WTC11 (cell line): Measurements from ENCODE around the gene TRAPPC3L.

Experiments used
- E2F1 ChIP-seq: sonication (generic); formaldehyde crosslinking; IDR thresholded peaks from 2 replicates; pipeline ENCODE4 v1.8.0; 2022; ENCODE audit warnings: mild to moderate bottlenecking, missing genetic modification reagents
- EMX1 ChIP-seq: fragments of 250-450 bp; sonication (Bioruptor Pico); IDR thresholded peaks from 2 replicates; pipeline ENCODE4 v1.8.0; 2021; ENCODE audit warnings: mild to moderate bottlenecking
- HMGXB4 ChIP-seq: sonication (generic); formaldehyde crosslinking; IDR thresholded peaks from 2 replicates; pipeline ENCODE4 v1.8.1; 2023; ENCODE audit warnings: mild to moderate bottlenecking, moderate library complexity, missing genetic modification reagents
- MXD4 ChIP-seq: fragments of 250-450 bp; sonication (Bioruptor Pico); IDR thresholded peaks from 2 replicates; pipeline ENCODE4 v1.8.0; 2021; ENCODE audit warnings: mild to moderate bottlenecking, moderate library complexity, borderline replicate concordance
- RELA ChIP-seq: sonication (generic); formaldehyde crosslinking; IDR thresholded peaks from 2 replicates; pipeline ENCODE4 v1.8.1; 2022; ENCODE audit warnings: missing genetic modification reagents, mild to moderate bottlenecking, borderline replicate concordance
- ZNF423 ChIP-seq: fragments of 250-450 bp; sonication (Bioruptor Pico); IDR thresholded peaks from 2 replicates; pipeline ENCODE4 v2.1.2; 2022; ENCODE audit warnings: mild to moderate bottlenecking, moderate library complexity
- TF ChIP-seq, protein P1 (sequence below): fragments of 200-600 bp; IDR thresholded peaks from 2 replicates; pipeline ENCODE4 v1.8.0; 2022; ENCODE audit warnings: antibody characterized with exemption
- TF ChIP-seq, protein P2 (sequence below): sonication (generic); formaldehyde crosslinking; IDR thresholded peaks from 2 replicates; pipeline ENCODE4 v1.8.0; 2022; ENCODE audit warnings: mild to moderate bottlenecking, missing genetic modification reagents

GRCh38 chr6:116485559-116486184 is 59.8 kb downstream of the TRAPPC3L start:
- no peak for TF ChIP-seq EMX1 (CRISPR knock-in tag)
- TF ChIP-seq, protein P1, sequence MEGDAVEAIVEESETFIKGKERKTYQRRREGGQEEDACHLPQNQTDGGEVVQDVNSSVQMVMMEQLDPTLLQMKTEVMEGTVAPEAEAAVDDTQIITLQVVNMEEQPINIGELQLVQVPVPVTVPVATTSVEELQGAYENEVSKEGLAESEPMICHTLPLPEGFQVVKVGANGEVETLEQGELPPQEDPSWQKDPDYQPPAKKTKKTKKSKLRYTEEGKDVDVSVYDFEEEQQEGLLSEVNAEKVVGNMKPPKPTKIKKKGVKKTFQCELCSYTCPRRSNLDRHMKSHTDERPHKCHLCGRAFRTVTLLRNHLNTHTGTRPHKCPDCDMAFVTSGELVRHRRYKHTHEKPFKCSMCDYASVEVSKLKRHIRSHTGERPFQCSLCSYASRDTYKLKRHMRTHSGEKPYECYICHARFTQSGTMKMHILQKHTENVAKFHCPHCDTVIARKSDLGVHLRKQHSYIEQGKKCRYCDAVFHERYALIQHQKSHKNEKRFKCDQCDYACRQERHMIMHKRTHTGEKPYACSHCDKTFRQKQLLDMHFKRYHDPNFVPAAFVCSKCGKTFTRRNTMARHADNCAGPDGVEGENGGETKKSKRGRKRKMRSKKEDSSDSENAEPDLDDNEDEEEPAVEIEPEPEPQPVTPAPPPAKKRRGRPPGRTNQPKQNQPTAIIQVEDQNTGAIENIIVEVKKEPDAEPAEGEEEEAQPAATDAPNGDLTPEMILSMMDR = no peak
- TF ChIP-seq HMGXB4 (CRISPR knock-in tag) = no peak
- TF ChIP-seq, protein P2, sequence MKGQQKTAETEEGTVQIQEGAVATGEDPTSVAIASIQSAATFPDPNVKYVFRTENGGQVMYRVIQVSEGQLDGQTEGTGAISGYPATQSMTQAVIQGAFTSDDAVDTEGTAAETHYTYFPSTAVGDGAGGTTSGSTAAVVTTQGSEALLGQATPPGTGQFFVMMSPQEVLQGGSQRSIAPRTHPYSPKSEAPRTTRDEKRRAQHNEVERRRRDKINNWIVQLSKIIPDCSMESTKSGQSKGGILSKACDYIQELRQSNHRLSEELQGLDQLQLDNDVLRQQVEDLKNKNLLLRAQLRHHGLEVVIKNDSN (CRISPR knock-in tag) = no peak
- TF ChIP-seq ZNF423 = no peak
- TF ChIP-seq RELA (CRISPR knock-in tag) = no peak
- no peak for TF ChIP-seq MXD4 (CRISPR knock-in tag)
- TF ChIP-seq E2F1 (CRISPR knock-in tag) = no peak
